SU-DHL-6 (cell line): ENCODE results near the gene HYOU1.

Experiments
- EZH2phosphoT487 ChIP-seq: fragments of 200-600 bp; sonication (generic), shearing (Covaris generic); conservative IDR thresholded peaks from 2 replicates; pipeline ENCODE4 v1.6.1; 2018; ENCODE audit warnings: mild to moderate bottlenecking, antibody characterized with exemption, low read length, moderate library complexity, mixed read lengths
- TF ChIP-seq, protein P1 (sequence below): fragments of 200-600 bp; sonication (generic); IDR thresholded peaks from one replicate; pipeline ENCODE4 v1.5.1; 2017; ENCODE audit warnings: antibody characterized with exemption, mild to moderate bottlenecking, low read length, moderate library complexity; ENCODE audit not compliant: insufficient read depth, poor library complexity, severe bottlenecking

DNA sequence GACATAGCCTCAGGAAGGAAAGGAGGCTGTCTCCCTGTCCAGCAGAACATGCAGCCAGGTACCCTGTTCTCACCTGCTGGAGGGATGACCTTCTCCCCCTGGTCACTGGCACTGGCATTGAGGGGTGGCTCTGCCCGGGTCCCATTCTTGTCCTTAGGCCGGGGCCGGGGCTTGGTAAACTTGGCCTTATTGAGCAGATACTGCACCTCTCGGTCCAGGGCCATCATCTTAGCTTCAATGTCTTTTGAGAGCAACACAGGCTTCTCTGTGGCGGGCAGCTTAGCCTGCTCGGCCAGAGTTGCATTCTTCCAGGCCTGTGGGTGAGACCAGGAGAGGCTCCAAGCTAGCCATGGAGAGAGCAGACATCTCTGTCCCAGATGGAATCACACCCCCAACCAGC, 10.5 kb downstream of the HYOU1 start:
- TF ChIP-seq, protein P1, sequence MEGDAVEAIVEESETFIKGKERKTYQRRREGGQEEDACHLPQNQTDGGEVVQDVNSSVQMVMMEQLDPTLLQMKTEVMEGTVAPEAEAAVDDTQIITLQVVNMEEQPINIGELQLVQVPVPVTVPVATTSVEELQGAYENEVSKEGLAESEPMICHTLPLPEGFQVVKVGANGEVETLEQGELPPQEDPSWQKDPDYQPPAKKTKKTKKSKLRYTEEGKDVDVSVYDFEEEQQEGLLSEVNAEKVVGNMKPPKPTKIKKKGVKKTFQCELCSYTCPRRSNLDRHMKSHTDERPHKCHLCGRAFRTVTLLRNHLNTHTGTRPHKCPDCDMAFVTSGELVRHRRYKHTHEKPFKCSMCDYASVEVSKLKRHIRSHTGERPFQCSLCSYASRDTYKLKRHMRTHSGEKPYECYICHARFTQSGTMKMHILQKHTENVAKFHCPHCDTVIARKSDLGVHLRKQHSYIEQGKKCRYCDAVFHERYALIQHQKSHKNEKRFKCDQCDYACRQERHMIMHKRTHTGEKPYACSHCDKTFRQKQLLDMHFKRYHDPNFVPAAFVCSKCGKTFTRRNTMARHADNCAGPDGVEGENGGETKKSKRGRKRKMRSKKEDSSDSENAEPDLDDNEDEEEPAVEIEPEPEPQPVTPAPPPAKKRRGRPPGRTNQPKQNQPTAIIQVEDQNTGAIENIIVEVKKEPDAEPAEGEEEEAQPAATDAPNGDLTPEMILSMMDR: no peak
- TF ChIP-seq EZH2phosphoT487: no peak
